Measurements from ENCODE around the gene CYB5R4.

DNA sequence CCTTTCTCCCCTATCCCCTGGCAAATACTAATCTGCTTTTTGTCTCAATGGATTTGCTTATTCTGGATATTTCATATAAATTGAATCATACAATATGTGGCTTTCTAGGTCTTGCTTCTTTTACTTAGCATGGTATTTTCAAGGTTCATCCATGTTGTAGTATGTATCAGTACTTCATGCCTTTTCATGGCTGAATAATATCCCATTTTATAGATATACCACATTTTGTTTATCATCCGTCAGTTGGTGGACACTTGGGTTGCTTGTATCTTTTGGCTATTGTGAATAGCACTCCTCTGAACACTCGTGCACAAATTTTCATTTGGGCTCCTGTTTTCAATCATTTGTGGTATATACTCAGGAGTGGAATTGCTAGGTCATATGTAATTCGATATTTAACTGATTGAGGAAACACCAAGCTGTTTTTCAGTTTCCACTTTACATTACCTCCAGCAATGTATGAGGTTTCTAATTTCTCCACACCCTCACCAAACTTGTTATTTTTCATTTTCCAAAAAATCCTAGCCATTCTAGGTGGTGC, 36.8 kb upstream of the CYB5R4 start:
- TF ChIP-seq SUZ12 (IDR thresholded peaks at IDR 0.05; ENCODE audit: unreplicated experiment) (no peak), RAD21 (IDR thresholded peaks at IDR 0.05; ENCODE audit: insufficient read depth, low read depth, low read length) (no peak), MXI1 (IDR thresholded peaks at IDR 0.05; ENCODE audit: low read depth, low read length) (no peak), CTCF (IDR thresholded peaks at IDR 0.05 in 2 of 3, conservative IDR thresholded peaks at IDR 0.05 in 1 of 3; ENCODE audit: control insufficient read depth in 2 of 3, extremely low read depth in 1 of 3, insufficient read depth in 1 of 3, low read depth in 3 of 3, low read length in 3 of 3) (no peak), POLR2AphosphoS2 (IDR thresholded peaks at IDR 0.05; ENCODE audit: low read depth, low read length) (no peak), SMC3 (IDR thresholded peaks at IDR 0.05; ENCODE audit: borderline replicate concordance, low read length) (no peak), NFYB (IDR thresholded peaks at IDR 0.05; ENCODE audit: insufficient read depth, low read depth, low read length) (no peak), USF2 (IDR thresholded peaks at IDR 0.05; ENCODE audit: borderline replicate concordance, low read depth, low read length) (no peak), CEBPB (IDR thresholded peaks at IDR 0.05; ENCODE audit: borderline replicate concordance in 1 of 2, low read depth in 2 of 2, low read length in 2 of 2) (no peak), CBX5 (IDR thresholded peaks at IDR 0.05; ENCODE audit: low read depth) (no peak), MYC (IDR thresholded peaks at IDR 0.05; ENCODE audit: insufficient read depth, insufficient read length, insufficient replicate concordance, low read length, severe bottlenecking) (no peak), BHLHE40 (IDR thresholded peaks at IDR 0.05; ENCODE audit: borderline replicate concordance in 1 of 2, low read depth in 2 of 2, low read length in 1 of 2) (no peak), EZH2 (IDR thresholded peaks at IDR 0.05; ENCODE audit: borderline replicate concordance, control insufficient read depth, low read depth, low read length) (no peak), EP300 (IDR thresholded peaks at IDR 0.05; ENCODE audit: borderline replicate concordance in 1 of 2, control insufficient read depth in 1 of 2, low read depth in 2 of 2, low read length in 2 of 2) (no peak)

All from GM12878 (cell line).